CD4-positive, alpha-beta T cell (primary cell): ENCODE measurements around the gene TIGD1. TPM values are rescaled to one million over a fixed set of nuclear protein-coding genes. Genes with fewer than 3 reads are reported as not detected.

Experiments used
- ATAC-seq: fragments of 200-7000 bp; cut with Tn5 transposase; one replicate; pipeline ENCODE4 v1.10.0; 2022; ENCODE audit warnings: mild to moderate bottlenecking; ENCODE audit not compliant: poor library complexity
- CTCF ChIA-PET: fragments of 350-600 bp; sonication (Branson Sonifier 250); formaldehyde crosslinking; loops from one replicate; lab custom pipeline; 2021; ENCODE audit warnings: antibody characterized with exemption, inconsistent platforms; lab: Charles Lee
- POLR2A ChIA-PET: fragments of 350-600 bp; sonication (Branson Sonifier 250); formaldehyde crosslinking; loops from one replicate; lab custom pipeline; 2021; ENCODE audit warnings: antibody characterized with exemption, inconsistent platforms; lab: Charles Lee
- DNase-seq, 14 experiments: peaks; one replicate each; pipeline ENCODE4 v3.0.0-alpha.2; 2013 to 2020; ENCODE audit warnings: mixed read lengths in 2 of 14
- H3K27ac ChIP-seq, 2 donors: one replicate each; pipeline versions ENCODE4 v1.5.1 to v1.7.0; 2013; ENCODE audit warnings: low read length in 2 of 2, low read depth in 1 of 2, mild to moderate bottlenecking in 1 of 2
- H3K27me3 ChIP-seq, 2 experiments: 1 replicate in 1 of 2; 2 replicates in 1 of 2; pipeline versions ENCODE4 v1.6.1 to v1.7.0; 2013; ENCODE audit warnings: low read length in 2 of 2, control low read depth in 1 of 2, mild to moderate bottlenecking in 1 of 2, moderate library complexity in 1 of 2; ENCODE audit not compliant: insufficient read depth in 2 of 2, control insufficient read depth in 1 of 2
- H3K36me3 ChIP-seq: one replicate; pipeline ENCODE4 v1.6.1; 2013; ENCODE audit warnings: low read length, control low read depth; ENCODE audit not compliant: insufficient read depth
- H3K4me1 ChIP-seq: one replicate; pipeline ENCODE4 v1.6.1; 2013; ENCODE audit warnings: low read length, control low read depth; ENCODE audit not compliant: insufficient read depth
- H3K4me3 ChIP-seq: one replicate; pipeline ENCODE4 v1.5.1; 2013; ENCODE audit warnings: mild to moderate bottlenecking, low read length, moderate library complexity
- H3K9me3 ChIP-seq, 2 experiments: 1 replicate in 1 of 2; 2 replicates in 1 of 2; pipeline versions ENCODE4 v1.6.1 to v1.7.0; 2013; ENCODE audit warnings: low read length in 2 of 2, mild to moderate bottlenecking in 2 of 2, control low read depth in 1 of 2, moderate library complexity in 1 of 2; ENCODE audit not compliant: control insufficient read depth in 1 of 2, insufficient read depth in 1 of 2
- H3K27ac Mint-ChIP-seq: one replicate; pipeline ENCODE4 v1.8.0; 2020; ENCODE audit warnings: mixed read lengths
- H3K27me3 Mint-ChIP-seq: one replicate; pipeline ENCODE4 v1.8.0; 2021; ENCODE audit warnings: mixed read lengths
- H3K36me3 Mint-ChIP-seq: one replicate; pipeline ENCODE4 v1.8.0; 2021; ENCODE audit warnings: low read depth, mixed read lengths
- H3K4me1 Mint-ChIP-seq: one replicate; pipeline ENCODE4 v1.8.0; 2021; ENCODE audit warnings: low read depth, mixed read lengths
- H3K4me3 Mint-ChIP-seq: one replicate; pipeline ENCODE4 v1.8.0; 2020; ENCODE audit warnings: mild to moderate bottlenecking, mixed read lengths
- H3K9me3 Mint-ChIP-seq: one replicate; pipeline ENCODE4 v1.8.0; 2020; ENCODE audit warnings: mixed read lengths
- CTCF ChIP-seq: fragments of 200-600 bp; IDR thresholded peaks from one replicate; pipeline ENCODE4 v1.8.0; 2022; ENCODE audit warnings: antibody characterized with exemption, mild to moderate bottlenecking
- intact Hi-C, 2 experiments: fragments of 100-400 bp; cut with DNase I in 1 of 2; cut with micrococcal nuclease in 1 of 2; formaldehyde crosslinking; loops; one replicate each; pipeline versions ENCODE4 v1.15.1 to v1.9.0; 2023 to 2025; cut with DNase I, micrococcal nuclease
- total RNA-seq, 174 experiments: library from RNA in 2 of 174; stranded (reverse) in 2 of 174; gene quantifications; one replicate each; pipeline ENCODE4 v1.2.3 and lab custom pipeline; 2021 to 2026

The TIGD1 gene
- total RNA-seq, 2 experiments from 2014 or later: 22.1 to 22.2 TPM

GRCh38 chr2:232528746-232529460 is 21.5 kb downstream of the TIGD1 start:
- Histone ChIP-seq H3K4me1 (peaks cover 19% of the 10 kb centered on the region), H3K27me3 (peaks cover 14 to 30% of the 10 kb centered on the region in 2 experiments), H3K4me3 (no peak overlapping the region), H3K36me3 (no peaks in the 10 kb centered on the region), H3K27ac (no peak overlapping the region), H3K9me3 (peaks cover 0 to 3% of the 10 kb centered on the region in 2 experiments)
- Mint-ChIP-seq H3K9me3 (no peaks in the 10 kb centered on the region), H3K27ac (peak overlapping the region; percentile 46), H3K36me3 (no peaks in the 10 kb centered on the region), H3K4me3 (peak overlapping the region; percentile 2), H3K4me1 (peaks cover 12% of the 10 kb centered on the region), H3K27me3 (peaks cover 55% of the 10 kb centered on the region)
- ChIA-PET CTCF (no interaction called here), POLR2A (no interaction called here)
- no peak for TF ChIP-seq CTCF
- peak in 1 of 14 experiments; percentile 15 for DNase-seq
- peak; percentile 71 for ATAC-seq
- intact Hi-C loops: loop anchor here in 1 of 2 experiments (10.0 kb wide), 1 partner anchor 604 kb away; the partner anchor contains the start of gene NPPC

GRCh38 chr2:232527905-232528470 is 22.4 kb downstream of the TIGD1 start:
- no peak for ATAC-seq
- Mint-ChIP-seq H3K27me3 (peaks cover 56% of the 10 kb centered on the region), H3K4me3 (no peak overlapping the region), H3K27ac (no peak overlapping the region), H3K9me3 (no peaks in the 10 kb centered on the region), H3K4me1 (peaks cover 16% of the 10 kb centered on the region), H3K36me3 (no peaks in the 10 kb centered on the region)
- Histone ChIP-seq H3K4me3 (no peak overlapping the region), H3K27ac (no peak overlapping the region), H3K27me3 (peaks cover 22 to 39% of the 10 kb centered on the region in 2 experiments), H3K4me1 (peaks cover 25% of the 10 kb centered on the region), H3K9me3 (peaks cover 0 to 10% of the 10 kb centered on the region in 2 experiments), H3K36me3 (no peaks in the 10 kb centered on the region)
- no peak for TF ChIP-seq CTCF
- intact Hi-C loops: loop anchor here in 1 of 2 experiments (10.0 kb wide), 1 partner anchor 603 kb away; the partner anchor contains the start of gene NPPC
- ChIA-PET POLR2A (no interaction called here), CTCF (no interaction called here)
- no peak for DNase-seq

- no peak for TF ChIP-seq CTCF
- Histone ChIP-seq H3K9me3 (peaks cover 0 to 16% of the 10 kb centered on the region in 2 experiments), H3K27me3 (peaks cover 30 to 52% of the 10 kb centered on the region in 2 experiments), H3K36me3 (no peaks in the 10 kb centered on the region), H3K4me1 (peaks cover 40% of the 10 kb centered on the region), H3K27ac (no peak overlapping the region), H3K4me3 (no peak overlapping the region)
- ATAC-seq: no peak
- POLR2A ChIA-PET: interaction anchor here (0.6 kb wide), 1 partner anchor 570 kb away, joined by 4 read pairs; no protein-coding TSS in a partner anchor
- Mint-ChIP-seq H3K36me3 (no peaks in the 10 kb centered on the region), H3K27ac (no peak overlapping the region), H3K9me3 (no peaks in the 10 kb centered on the region), H3K27me3 (peaks cover 59% of the 10 kb centered on the region), H3K4me1 (peaks cover 19% of the 10 kb centered on the region), H3K4me3 (no peak overlapping the region)
- no peak for DNase-seq
- CTCF ChIA-PET: no interaction called here
- intact Hi-C loops: loop anchor here in 1 of 2 experiments (10.0 kb wide), 1 partner anchor 602 kb away; the partner anchor contains the start of gene NPPC
Measured at GRCh38 chr2:232526372-232526941, 23.9 kb downstream of the TIGD1 start.
